ENCODE results near the gene C16orf96. TPM values are rescaled to one million over a fixed set of nuclear protein-coding genes. Genes with fewer than 3 reads are reported as not detected.

Gene C16orf96
- total RNA-seq, 4 donors from 2014 or later: 0.04 to 0.19 (median 0.06) TPM; not detected in 1

DNA sequence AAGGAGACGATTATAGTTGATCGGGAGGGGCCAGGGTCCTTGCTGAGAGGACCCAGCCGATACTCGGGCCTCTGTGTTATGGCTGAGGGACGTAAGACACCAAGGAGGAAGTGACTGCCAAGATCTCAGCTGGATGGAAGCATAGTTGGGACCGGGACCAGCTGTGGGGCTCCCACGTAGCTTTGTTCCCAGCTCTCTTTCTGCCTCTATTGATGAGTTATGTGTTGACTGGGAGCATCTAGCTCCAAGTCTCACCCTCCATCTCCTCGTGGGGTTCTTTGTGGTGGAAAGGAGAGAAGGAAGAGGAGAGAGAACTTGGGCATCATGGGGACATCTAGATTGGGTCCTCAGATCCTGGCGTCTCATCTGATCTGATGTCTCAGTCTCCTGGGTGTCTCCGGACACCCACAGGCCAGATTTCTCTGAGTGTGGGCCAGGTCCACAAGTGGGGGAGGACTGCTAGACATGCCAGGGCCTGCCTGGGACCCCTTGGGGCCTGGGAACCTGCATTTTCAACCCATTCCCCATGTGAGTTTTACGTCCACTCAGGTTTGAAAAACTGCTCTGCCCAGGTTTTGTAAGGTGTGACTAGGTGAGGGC is 69.5 kb downstream of the C16orf96 start:
- WGBS, 2 donors: 4 to 5% methylated on average over 3 to 5 of the region's 11 CpGs
- no peaks in the 10 kb centered on the region for H3K27me3 ChIP-seq
- no peak for TF ChIP-seq CTCF (IDR thresholded peaks at IDR 0.05)
- TF ChIP-seq POLR2A (IDR thresholded peaks at IDR 0.05): no peak
- no peaks in the 10 kb centered on the region for H3K9me3 ChIP-seq
- H3K4me3 ChIP-seq: peak overlapping the region; percentile 67 to 99 (median 98)
- peaks cover 0 to under 1% (median 0%) of the 10 kb centered on the region in 3 donors for H3K36me3 ChIP-seq
- H3K4me1 ChIP-seq: peaks cover 15 to 31% (median 16%) of the 10 kb centered on the region in 3 donors
- DNase-seq: no peak
- intact Hi-C loops (cut with DNase I): no loop called here
- H3K27ac ChIP-seq: peak overlapping the region; percentile 91 to 98 (median 94)

GRCh38 chr16:4626396-4626795 is 70.3 kb downstream of the C16orf96 start:
- H3K36me3 ChIP-seq: peaks cover 0 to 8% (median 0%) of the 10 kb centered on the region in 3 donors

GRCh38 chr16:4628283-4628682 is 72.1 kb downstream of the C16orf96 start:
- H3K9me3 ChIP-seq: no peaks in the 10 kb centered on the region
- DNase-seq: no peak
- H3K4me3 ChIP-seq: no peak overlapping the region
- WGBS, 2 donors: 71 to 94% methylated on average over 9 of the region's 9 CpGs
- no peaks in the 10 kb centered on the region for H3K27me3 ChIP-seq
- TF ChIP-seq CTCF (IDR thresholded peaks at IDR 0.05): no peak
- peaks cover 0 to 11% (median 0%) of the 10 kb centered on the region in 3 donors for H3K36me3 ChIP-seq
- peaks cover 16 to 40% (median 18%) of the 10 kb centered on the region in 3 donors for H3K4me1 ChIP-seq
- H3K27ac ChIP-seq: no peak overlapping the region
- intact Hi-C loops (cut with DNase I): no loop called here

More at GRCh38 chr16:4626396-4626795, 70.3 kb downstream of the C16orf96 start:
- intact Hi-C loops (cut with DNase I): no loop called here
- H3K4me1 ChIP-seq: peaks cover 15 to 31% (median 16%) of the 10 kb centered on the region in 3 donors
- H3K9me3 ChIP-seq: no peaks in the 10 kb centered on the region
- no peaks in the 10 kb centered on the region for H3K27me3 ChIP-seq
- WGBS, 2 donors: 55 to 64% methylated on average over 5 of the region's 6 CpGs
- no peak for DNase-seq
- peak overlapping the region in 1 of 4 donors; percentile 97 for H3K27ac ChIP-seq
- TF ChIP-seq POLR2A (IDR thresholded peaks at IDR 0.05): no peak
- TF ChIP-seq CTCF (IDR thresholded peaks at IDR 0.05): no peak
- peak overlapping the region in 2 of 4 donors; percentile 98 to 99 for H3K4me3 ChIP-seq

DNA sequence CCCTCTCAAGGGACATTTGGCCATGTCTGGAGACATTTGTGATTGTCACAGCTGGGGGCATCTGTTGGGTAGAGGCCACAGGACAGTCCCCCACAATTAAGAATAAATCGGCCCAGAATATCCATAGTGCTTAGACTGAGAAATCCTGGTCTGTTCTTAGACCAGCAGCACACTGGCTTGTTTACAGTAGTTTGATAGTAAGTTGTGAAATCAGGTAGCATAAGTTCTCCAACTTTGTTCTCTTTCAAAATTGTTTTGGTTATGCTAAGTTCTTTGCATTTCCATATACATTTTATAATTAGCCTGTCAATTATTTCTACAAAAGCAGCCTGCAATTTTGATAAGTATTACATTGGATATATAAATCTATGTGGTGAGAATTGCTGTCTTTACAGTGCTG is 75.3 kb downstream of the C16orf96 start:
- Histone ChIP-seq H3K4me1 (peaks cover 5 to 22% (median 5%) of the 10 kb centered on the region in 3 donors), H3K27ac (no peak overlapping the region), H3K36me3 (peaks cover 0 to 35% (median 0%) of the 10 kb centered on the region in 3 donors), H3K9me3 (no peaks in the 10 kb centered on the region), H3K27me3 (no peaks in the 10 kb centered on the region), H3K4me3 (no peak overlapping the region)
- DNase-seq: no peak
- TF ChIP-seq CTCF (IDR thresholded peaks at IDR 0.05) (no peak), POLR2A (IDR thresholded peaks at IDR 0.05) (no peak)
- intact Hi-C loops (cut with DNase I): no loop called here
- WGBS, 2 donors: 90 to 100% methylated on average over 1 of the region's 1 CpG

DNA sequence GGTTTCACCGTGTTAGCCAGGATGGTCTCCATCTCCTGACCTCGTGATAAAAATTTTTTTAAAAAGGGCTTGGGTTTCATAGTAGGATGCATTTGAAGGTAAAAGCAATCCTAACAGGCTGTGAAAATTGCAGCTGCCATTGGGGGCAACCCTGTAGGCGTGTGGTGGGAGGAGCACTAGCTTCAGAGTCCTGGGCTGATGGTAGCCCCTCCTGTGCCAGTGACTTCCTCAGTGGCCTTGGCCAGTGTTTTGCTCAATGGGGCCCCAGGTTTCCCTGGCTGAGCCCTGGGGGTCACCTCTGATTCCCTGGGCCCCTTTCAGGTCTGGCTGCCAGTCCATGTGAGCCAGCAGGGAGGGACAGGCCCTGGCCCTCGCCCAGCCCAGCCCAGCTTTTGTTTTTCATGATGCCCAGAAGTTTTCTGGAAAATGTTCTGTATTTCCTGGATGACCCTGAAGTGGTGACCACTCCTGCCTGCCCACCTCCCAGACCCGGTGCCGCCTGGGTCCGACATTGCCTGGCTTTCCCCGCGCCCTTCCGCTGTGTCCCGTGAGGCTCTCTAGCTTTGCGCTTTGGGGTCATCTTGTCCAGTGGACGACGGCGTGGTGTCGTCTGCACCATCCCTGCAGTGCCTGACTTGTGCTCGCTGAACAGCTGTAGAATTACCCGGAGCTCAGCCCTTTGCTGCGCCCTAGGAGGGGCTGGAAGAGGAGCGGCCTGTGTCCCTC is 77.9 kb downstream of the C16orf96 start:
- TF ChIP-seq POLR2A (IDR thresholded peaks at IDR 0.05) (no peak), CTCF (IDR thresholded peaks at IDR 0.05) (no peak)
- Histone ChIP-seq H3K36me3 (peaks cover 0 to 54% (median 0%) of the 10 kb centered on the region in 3 donors), H3K27me3 (no peaks in the 10 kb centered on the region), H3K27ac (no peak overlapping the region), H3K4me3 (no peak overlapping the region), H3K4me1 (peaks cover 0 to 9% (median 5%) of the 10 kb centered on the region in 3 donors), H3K9me3 (no peaks in the 10 kb centered on the region)
- DNase-seq: no peak
- WGBS, 2 donors: 87 to 91% methylated on average over 6 to 13 of the region's 20 CpGs
- intact Hi-C loops (cut with DNase I): no loop called here
